Measurements from ENCODE around the gene C20orf202.

Gene C20orf202

DNA sequence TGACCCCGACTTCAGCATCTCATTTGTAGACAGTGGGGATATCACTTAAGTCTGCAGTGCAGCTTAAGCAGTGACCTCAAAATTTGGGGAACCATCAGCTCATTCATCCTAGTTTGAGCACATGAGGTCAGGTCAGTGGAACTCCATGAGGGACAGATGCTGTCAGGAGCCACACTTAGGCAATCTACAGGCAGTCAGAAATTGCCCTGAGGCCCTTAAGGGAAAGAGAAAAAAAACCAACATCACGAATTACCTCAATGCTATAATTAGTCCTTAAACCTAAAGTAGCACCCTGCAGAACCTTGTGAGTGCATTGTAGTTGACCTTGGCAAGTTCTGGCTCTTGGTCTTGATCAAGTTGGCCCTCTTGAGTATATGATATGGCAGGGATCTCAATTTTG, 39.6 kb upstream of the C20orf202 start:
- H3K4me3 ChIP-seq (ENCODE audit: low read depth, low read length) = no peak overlapping the region
- TF ChIP-seq, protein P1, sequence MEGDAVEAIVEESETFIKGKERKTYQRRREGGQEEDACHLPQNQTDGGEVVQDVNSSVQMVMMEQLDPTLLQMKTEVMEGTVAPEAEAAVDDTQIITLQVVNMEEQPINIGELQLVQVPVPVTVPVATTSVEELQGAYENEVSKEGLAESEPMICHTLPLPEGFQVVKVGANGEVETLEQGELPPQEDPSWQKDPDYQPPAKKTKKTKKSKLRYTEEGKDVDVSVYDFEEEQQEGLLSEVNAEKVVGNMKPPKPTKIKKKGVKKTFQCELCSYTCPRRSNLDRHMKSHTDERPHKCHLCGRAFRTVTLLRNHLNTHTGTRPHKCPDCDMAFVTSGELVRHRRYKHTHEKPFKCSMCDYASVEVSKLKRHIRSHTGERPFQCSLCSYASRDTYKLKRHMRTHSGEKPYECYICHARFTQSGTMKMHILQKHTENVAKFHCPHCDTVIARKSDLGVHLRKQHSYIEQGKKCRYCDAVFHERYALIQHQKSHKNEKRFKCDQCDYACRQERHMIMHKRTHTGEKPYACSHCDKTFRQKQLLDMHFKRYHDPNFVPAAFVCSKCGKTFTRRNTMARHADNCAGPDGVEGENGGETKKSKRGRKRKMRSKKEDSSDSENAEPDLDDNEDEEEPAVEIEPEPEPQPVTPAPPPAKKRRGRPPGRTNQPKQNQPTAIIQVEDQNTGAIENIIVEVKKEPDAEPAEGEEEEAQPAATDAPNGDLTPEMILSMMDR (IDR thresholded peaks at IDR 0.05; ENCODE audit: borderline replicate concordance, insufficient read depth, low read depth, low read length) = no peak

DNA sequence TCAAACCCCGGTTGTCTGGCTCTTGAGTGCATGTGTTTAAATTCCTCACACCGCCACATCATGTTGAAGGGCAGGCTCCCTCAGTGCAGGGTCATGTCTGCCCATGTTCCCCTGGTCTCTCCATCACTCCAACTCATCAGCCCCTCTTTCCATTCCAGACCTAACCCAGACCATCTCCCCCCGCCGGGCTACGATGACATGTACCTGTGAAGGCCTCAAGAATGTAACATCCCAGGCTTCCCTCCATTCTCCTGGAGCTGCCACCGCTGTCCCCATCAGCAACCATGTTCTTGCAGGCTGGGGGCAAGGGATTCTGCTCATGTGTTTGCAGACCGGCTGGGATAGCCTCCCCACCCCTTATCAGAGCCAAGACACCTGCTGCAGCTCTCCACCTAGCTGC, 38.4 kb upstream of the C20orf202 start:
- H3K4me3 ChIP-seq (ENCODE audit: low read depth, low read length) = no peak overlapping the region
- TF ChIP-seq, protein P1 (IDR thresholded peaks at IDR 0.05; ENCODE audit: borderline replicate concordance, insufficient read depth, low read depth, low read length) = no peak

DNA sequence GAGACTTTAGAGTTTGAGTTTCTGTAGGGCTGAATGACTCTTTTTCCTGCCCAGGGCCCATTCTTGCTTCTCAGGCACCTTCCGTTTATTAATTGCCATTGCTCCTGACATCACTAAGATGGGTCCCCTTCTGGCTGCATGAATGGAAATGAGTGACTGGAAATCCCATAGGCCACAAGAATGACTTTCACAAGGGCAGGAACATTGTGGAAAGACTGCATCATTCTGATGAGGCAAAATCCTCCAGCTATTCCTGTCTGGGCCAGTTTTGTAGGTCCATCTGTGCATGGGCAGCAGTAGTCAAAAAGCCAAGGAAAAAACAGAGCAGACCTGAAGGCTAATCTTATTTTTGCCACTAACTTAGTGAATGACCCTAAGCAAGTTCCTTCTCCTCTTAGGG, 37.7 kb upstream of the C20orf202 start:
- TF ChIP-seq, protein P1 (IDR thresholded peaks at IDR 0.05; ENCODE audit: borderline replicate concordance, insufficient read depth, low read depth, low read length) = no peak
- no peak overlapping the region for H3K4me3 ChIP-seq (ENCODE audit: low read depth, low read length)

DNA sequence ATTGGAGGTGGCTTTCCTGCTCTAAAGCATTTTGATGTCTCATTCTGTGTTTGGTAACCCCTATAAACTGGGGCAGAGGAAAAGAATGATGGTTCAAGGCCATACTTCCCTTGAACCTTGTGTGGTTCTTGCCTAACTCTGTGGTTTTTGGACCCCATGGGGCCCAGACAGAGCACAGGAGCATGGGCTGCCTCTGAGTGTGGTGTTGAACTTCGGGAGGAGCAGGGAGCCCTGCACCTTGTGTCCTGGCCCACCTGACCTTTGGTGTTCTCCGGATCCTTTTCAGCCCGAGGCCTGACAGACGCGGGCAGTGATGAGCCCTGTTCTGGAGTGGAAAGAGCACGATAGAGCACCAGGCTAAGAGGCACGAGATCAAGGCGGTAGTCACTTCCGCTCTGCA, 37.3 kb upstream of the C20orf202 start:
- TF ChIP-seq, protein P1 (IDR thresholded peaks at IDR 0.05; ENCODE audit: borderline replicate concordance, insufficient read depth, low read depth, low read length) = no peak
- H3K4me3 ChIP-seq (ENCODE audit: low read depth, low read length) = no peak overlapping the region

DNA sequence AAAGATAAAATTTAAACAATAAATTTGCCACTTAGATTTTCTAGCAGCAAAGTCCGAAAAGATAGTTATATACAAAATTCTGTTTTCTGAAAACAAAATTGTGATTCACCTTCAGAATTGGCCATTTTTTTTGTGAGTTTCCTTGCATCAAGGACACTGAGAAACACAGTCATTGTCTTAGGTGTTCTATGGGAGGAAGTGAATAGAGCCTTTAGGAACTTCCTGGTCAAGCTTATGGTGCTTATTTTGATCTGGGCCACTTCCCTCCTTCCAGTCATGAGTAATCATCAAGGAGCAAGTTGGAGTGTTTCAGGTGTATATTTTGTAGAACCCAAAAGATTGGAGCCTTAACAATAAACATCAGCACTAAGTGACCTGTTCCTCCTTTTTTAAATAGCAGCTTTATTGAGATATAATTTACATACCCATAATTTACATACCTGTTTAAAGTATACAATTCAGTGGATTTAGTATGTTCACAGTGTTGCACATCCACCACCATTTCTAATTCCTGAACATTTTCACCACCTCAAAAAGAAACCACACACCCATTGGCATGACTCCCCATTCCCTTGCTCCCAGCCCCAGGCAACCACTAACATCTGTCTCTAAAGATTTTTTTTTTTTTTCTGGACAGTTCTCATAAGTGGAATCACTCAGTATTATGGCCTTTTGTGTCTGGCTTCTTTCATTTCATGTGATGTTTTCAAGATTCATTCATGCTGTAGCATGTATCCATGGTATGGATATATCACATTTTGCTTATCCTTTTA, 36.1 kb upstream of the C20orf202 start:
- no peak overlapping the region for H3K4me3 ChIP-seq (ENCODE audit: low read depth, low read length)
- TF ChIP-seq, protein P1 (IDR thresholded peaks at IDR 0.05; ENCODE audit: borderline replicate concordance, insufficient read depth, low read depth, low read length) = no peak

DNA sequence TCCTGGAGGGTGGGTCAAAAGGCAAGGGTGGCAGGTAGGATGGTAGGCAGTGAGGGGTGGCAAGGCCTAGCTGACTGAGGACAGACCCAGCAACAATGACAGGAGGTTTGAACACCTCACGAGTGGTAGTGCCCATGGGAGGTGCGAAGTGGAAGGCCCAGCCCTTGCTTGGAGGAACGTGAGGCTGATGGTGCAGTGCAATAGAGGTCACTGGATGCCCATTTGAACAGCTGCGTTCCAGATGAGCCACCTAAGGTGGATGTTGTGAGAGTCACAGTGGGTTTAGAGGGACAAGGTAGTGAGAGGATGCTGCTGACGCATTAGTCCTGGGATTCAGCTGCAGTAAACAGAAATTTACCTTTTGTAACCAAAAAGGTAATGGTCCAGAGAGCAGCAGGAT, 34.0 kb upstream of the C20orf202 start:
- TF ChIP-seq, protein P1 (IDR thresholded peaks at IDR 0.05; ENCODE audit: borderline replicate concordance, insufficient read depth, low read depth, low read length) = no peak
- H3K4me3 ChIP-seq (ENCODE audit: low read depth, low read length) = no peak overlapping the region

DNA sequence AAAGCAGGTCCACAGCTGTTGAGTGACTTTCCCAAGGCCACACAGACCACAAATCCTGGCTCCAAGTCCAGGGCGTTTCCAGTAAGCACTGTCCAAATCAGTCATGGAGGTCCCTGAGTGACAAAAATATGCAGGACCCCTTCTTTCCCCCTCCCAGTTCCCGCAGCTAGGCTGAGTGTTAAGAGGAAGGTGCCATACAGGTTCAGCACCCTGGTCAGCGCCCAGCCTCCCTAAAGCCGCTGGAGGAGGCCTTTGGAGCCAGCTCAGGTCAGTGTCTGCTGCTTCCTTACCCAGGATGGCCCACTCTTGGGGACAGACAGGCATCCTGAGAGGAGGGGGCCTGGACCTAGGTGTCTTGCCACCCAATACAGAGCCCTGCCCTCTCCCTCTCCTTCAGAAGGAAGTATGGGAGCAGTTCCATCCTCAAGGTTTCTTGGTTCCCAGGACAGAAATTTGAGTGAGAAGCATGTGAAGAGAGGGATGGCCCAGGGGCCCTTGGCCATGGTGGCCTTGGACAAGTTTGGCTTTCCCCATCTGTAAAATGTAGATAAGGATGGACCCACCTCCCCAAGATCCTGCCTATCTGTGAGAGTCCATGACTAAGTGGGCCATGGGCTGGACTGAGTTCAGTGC, 31.7 kb upstream of the C20orf202 start:
- TF ChIP-seq, protein P1 (IDR thresholded peaks at IDR 0.05; ENCODE audit: borderline replicate concordance, insufficient read depth, low read depth, low read length) = no peak
- H3K4me3 ChIP-seq (ENCODE audit: low read depth, low read length) = no peak overlapping the region

Measured in GM12875 (cell line).